Activated CD4-positive, alpha-beta T cell treated with anti-CD3 and anti-CD28 coated beads for 24 hours (primary cell): Measurements from ENCODE around the gene HDAC1.
A peak's percentile ranks its signal among the peaks of the same experiment; 100 is the strongest.

Experiments used
- DNase-seq, 2 donors: peaks; one replicate each; pipeline ENCODE4 v3.0.0-alpha.2; 2020; ENCODE audit warnings: low read depth in 2 of 2

Gene HDAC1

DNA sequence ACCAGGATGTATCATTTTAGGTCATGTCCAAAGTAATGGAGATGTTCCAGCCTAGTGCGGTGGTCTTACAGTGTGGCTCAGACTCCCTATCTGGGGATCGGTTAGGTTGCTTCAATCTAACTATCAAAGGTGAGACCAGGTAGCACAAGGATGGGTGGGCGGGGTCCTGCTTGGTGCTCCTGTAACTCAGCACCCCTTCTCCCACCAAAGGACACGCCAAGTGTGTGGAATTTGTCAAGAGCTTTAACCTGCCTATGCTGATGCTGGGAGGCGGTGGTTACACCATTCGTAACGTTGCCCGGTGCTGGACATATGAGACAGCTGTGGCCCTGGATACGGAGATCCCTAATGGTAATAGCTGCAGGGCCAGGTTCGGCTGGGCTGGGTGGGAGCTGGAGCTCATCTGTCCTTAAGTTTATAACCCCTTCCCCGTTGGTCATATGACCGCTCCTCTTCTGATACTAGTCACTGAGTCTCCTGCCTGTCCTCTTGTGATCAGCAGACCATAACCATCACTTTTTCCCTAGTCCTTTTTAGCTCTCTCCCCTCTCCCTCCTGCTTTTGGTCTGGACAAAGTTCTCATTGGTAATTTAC, 38.8 kb downstream of the HDAC1 start:
- DNase-seq, result no peak

GRCh38 chr1:32331549-32331948, 39.7 kb downstream of the HDAC1 start:
- no peak for DNase-seq

GRCh38 chr1:32332290-32333079, 40.6 kb downstream of the HDAC1 start:
- no peak for DNase-seq

GRCh38 chr1:32333251-32333963, 41.5 kb downstream of the HDAC1 start:
- DNase-seq, result no peak

DNA sequence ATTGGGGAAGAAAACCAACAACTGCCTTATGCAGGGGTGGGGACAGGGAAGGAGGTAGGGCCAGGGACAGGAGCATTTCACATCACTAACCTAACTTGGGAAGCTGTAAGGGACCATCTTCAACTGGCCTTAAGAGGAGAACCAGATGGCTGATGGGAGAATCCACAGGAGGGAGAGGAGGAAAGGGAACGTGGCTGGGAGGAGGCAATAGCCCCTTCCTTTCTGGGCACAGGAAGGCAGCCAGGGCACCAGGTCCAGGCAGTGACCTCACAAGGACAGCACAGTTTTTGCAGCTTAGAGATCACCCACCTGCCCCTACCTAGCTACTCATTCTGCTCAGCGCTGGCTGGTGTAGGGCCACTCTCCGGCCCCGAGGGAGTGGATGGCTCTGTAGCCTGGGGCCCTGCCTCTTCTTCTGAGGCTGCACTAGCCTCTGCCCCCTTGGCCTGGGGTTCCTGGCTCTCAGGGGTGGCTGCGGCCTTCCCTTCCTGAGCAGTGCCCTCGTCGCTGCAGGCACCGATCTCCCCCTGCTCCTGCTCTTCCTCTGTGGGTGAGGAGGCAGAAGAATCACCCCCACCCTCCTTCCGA, 42.5 kb downstream of the HDAC1 start:
- no peak for DNase-seq

GRCh38 chr1:32334864-32335534, 43.1 kb downstream of the HDAC1 start:
- peak in 1 of 2 donors; percentile 31 for DNase-seq

DNA sequence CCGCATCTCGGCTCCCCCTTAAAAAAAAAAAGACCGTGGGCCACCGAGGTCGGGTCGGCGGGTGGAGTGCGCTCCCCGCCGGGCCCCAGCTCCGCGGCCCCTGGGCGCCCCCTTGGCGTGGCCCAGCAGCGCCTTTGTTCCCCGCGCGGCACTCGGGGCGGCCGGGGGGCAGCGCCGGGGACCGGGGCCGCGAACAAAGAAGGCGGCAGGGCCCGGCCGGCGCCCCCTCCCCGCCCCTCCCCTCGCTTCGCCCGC, 43.6 kb downstream of the HDAC1 start:
- no peak for DNase-seq

GRCh38 chr1:32335790-32336590, 44.1 kb downstream of the HDAC1 start, which contains the start of gene MARCKSL1:
Gene MARCKSL1 (minus strand): TSS chr1:32336233. CDS start chr1:32336033, 200 bp downstream.
- peak; percentile 75 to 76 for DNase-seq

DNA sequence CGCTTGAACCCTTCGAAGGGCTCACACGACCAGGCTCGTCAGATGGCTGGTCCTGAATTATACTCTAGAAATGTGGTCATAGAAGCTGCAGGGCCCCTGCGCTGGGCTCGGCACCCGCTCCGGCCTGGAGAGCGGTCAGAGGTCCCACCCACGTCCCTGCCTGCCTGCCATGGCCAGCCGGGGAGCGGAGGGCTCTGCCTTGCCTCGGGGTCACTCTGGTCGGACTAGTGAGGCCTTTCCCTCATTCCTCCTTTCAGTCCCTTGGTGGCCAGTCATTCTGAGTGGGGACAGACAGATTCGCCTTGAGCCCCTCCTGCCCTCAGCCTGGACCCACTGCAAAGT, 44.7 kb downstream of the HDAC1 start:
- no peak for DNase-seq

GRCh38 chr1:32336963-32337675, 45.2 kb downstream of the HDAC1 start:
- DNase-seq, result peak in 1 of 2 donors; percentile 49

GRCh38 chr1:32337855-32338636, 46.2 kb downstream of the HDAC1 start:
- DNase-seq, result no peak

- no peak for DNase-seq
Measured at GRCh38 chr1:32338637-32339145, 46.8 kb downstream of the HDAC1 start.

GRCh38 chr1:32339363-32339978, 47.6 kb downstream of the HDAC1 start:
- DNase-seq, result no peak

GRCh38 chr1:32341186-32341757, 49.4 kb downstream of the HDAC1 start:
- DNase-seq, result no peak

- DNase-seq, result no peak
Measured at GRCh38 chr1:32341971-32342370, 50.1 kb downstream of the HDAC1 start.

- DNase-seq, result no peak
Measured at GRCh38 chr1:32342704-32343103, 50.8 kb downstream of the HDAC1 start.

DNA sequence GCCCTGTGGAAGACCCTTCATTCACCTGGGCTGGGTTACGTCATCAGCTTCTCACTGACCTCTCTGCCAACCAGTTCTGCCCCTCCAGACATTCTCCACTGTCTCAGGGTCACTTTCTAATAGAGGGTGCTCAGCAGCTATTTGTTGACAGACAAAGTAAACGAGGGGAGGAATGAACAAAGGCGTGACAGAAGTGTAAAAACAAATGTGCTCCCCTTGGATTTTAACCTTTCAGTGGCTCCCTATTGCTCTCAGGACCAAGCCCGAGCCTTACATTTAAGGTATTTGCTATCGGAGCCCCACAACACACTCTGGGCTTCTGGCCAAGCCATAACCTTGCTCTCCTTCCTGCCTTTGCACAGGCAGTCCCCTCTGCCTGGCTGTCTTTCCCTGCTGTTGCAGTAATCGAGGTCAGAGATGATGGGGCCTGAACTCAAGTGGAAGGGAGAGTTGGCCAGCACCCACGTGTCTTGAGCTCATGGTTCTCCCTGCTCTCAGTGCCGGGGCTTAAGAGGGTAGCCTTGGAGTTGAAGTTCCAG, 53.5 kb downstream of the HDAC1 start:
- no peak for DNase-seq

- DNase-seq, result no peak
Measured at GRCh38 chr1:32346532-32347157, 54.8 kb downstream of the HDAC1 start.
